ENCODE measurements around the gene GAPVD1.

The GAPVD1 gene

GRCh38 chr9:125400725-125401716 lies 139.4 kb downstream of the GAPVD1 start:
- DNase-seq (ENCODE audit: low read depth in 2 of 2, low spot score in 1 of 2): no peak

- no peak for DNase-seq (ENCODE audit: low read depth in 2 of 2, low spot score in 1 of 2)
These were observed 143.1 kb downstream of the GAPVD1 start for GRCh38 chr9:125404733-125405132.

- no peak for DNase-seq (ENCODE audit: low read depth in 2 of 2, low spot score in 1 of 2)
These were observed 144.5 kb downstream of the GAPVD1 start for GRCh38 chr9:125405938-125406809.

- DNase-seq (ENCODE audit: low read depth in 2 of 2, low spot score in 1 of 2): no peak
These were observed 145.1 kb downstream of the GAPVD1 start for GRCh38 chr9:125406810-125407087.

GRCh38 chr9:125407432-125407973 lies 145.9 kb downstream of the GAPVD1 start:
- no peak for DNase-seq (ENCODE audit: low read depth in 2 of 2, low spot score in 1 of 2)

- peak; percentile 47 to 52 for DNase-seq (ENCODE audit: low read depth in 2 of 2, low spot score in 1 of 2)
These were observed 146.6 kb downstream of the GAPVD1 start for GRCh38 chr9:125407974-125408900.

GRCh38 chr9:125409217-125409636 lies 147.6 kb downstream of the GAPVD1 start:
- no peak for DNase-seq (ENCODE audit: low read depth in 2 of 2, low spot score in 1 of 2)

- no peak for DNase-seq (ENCODE audit: low read depth in 2 of 2, low spot score in 1 of 2)
These were observed 148.3 kb downstream of the GAPVD1 start for GRCh38 chr9:125409637-125410521.

- DNase-seq (ENCODE audit: low read depth in 2 of 2, low spot score in 1 of 2): no peak
These were observed 148.9 kb downstream of the GAPVD1 start for GRCh38 chr9:125410522-125410894.

GRCh38 chr9:125411171-125411756 lies 149.6 kb downstream of the GAPVD1 start:
- no peak for DNase-seq (ENCODE audit: low read depth in 2 of 2, low spot score in 1 of 2)

- DNase-seq (ENCODE audit: low read depth in 2 of 2, low spot score in 1 of 2): no peak
These were observed 150.5 kb downstream of the GAPVD1 start for GRCh38 chr9:125412166-125412565.

- no peak for DNase-seq (ENCODE audit: low read depth in 2 of 2, low spot score in 1 of 2)
These were observed 152.0 kb downstream of the GAPVD1 start for GRCh38 chr9:125413579-125413978.

GRCh38 chr9:125415583-125416460 lies 154.2 kb downstream of the GAPVD1 start:
- DNase-seq (ENCODE audit: low read depth in 2 of 2, low spot score in 1 of 2): no peak

GRCh38 chr9:125416517-125416916 lies 154.9 kb downstream of the GAPVD1 start:
- DNase-seq (ENCODE audit: low read depth in 2 of 2, low spot score in 1 of 2): no peak

Measured in stimulated activated CD8-positive, alpha-beta memory T cell treated with anti-CD3 and anti-CD28 coated beads, Interleukin-4, amount 100 ng/mL, for 1 hour (primary cell).